Measurements from ENCODE around the gene ITGA2.
"Not testable (repeated sequence)": the region's sequence is repeated elsewhere in the genome, so short reads cannot be mapped to it uniquely, and the experiment has no call there.

Gene ITGA2

GRCh38 chr5:53095931-53096525, 106.9 kb downstream of the ITGA2 start:
- peak; percentile 15 to 41 for DNase-seq (ENCODE audit: low read depth in 1 of 2, low spot score in 1 of 2)

DNA sequence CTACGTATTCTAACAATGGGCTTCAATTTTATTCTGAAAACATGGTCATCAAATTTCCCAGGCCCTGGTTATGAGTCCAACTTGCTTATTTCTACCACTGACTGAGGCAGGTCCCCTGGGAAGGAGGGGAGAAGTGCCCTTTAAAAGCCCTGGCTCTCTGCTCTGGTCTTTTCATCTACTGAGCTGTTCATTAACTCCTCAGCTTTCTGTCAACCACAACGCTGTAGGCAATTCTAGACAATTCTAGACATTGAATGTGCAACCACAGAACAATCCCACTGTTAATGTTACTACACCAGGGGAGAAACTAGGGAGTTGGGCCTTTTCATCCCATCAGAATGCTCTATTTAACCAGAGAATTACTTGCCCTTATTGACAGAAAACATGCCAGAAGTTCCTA, 110.4 kb downstream of the ITGA2 start:
- DNase-seq (ENCODE audit: low read depth in 1 of 2, low spot score in 1 of 2): no peak

DNA sequence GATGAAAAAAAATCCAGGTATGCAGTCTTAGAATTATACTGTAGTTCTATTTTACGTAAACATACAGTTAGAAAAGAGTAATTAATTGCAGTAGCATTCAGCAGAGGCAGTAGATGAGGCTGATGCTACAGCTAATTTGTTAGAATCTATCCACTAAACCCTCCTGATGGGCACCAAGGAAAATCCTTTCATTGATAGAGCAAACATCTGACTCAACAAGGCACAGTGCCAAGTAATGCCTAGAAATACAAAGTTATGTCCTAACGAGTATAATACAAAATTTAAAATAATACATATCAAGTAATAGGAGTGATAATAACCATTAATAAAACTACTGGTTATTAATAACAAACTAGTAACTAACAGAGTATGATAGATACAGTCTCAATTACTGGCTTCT, 111.5 kb downstream of the ITGA2 start:
- DNase-seq (ENCODE audit: low read depth in 1 of 2, low spot score in 1 of 2): no peak

DNA sequence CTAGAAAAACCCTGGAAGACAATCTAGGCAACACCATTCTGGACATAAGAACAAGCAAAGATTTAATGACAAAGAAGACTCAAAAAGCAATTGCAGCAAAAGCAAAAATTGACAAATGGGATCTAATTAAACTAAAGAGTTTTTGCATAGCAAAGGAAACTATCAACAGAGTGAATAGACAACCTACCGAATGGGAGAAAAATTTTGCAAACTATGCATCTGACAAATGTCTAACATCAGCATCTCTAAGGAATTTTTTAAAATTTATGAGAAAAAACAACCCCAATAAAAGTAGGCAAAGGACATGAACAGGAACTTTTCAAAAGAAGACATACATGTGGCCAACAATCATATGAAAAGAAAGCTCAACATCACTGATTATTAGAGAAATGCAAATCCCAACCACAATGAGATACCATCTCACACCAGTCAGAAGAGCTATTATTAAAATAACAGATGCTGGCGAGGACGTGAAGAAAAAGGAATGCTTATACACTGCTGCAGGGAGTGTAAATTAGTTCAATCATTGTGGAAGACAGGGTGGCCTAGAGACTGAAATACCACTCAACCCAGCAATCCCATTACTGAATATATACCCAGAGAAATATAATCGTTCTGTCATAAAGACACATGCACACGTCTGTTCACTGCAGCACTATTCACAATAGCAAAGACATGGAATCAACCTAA, 116.6 kb downstream of the ITGA2 start:
- DNase-seq (ENCODE audit: low read depth in 1 of 2, low spot score in 1 of 2): no peak

GRCh38 chr5:53109056-53109442, 119.9 kb downstream of the ITGA2 start:
- DNase-seq (ENCODE audit: low read depth in 1 of 2, low spot score in 1 of 2): no peak

- DNase-seq (ENCODE audit: low read depth in 1 of 2, low spot score in 1 of 2): peak; percentile 80 to 86
Observed at GRCh38 chr5:53109443-53110127, 120.4 kb downstream of the ITGA2 start, which contains the start of gene MOCS2. Gene MOCS2, minus strand, starts transcription at chr5:53109757. Its CDS starts 2,583 bp downstream, at chr5:53107174.

- DNase-seq (ENCODE audit: low read depth in 1 of 2, low spot score in 1 of 2): no peak
Observed at GRCh38 chr5:53110156-53110555, 121.0 kb downstream of the ITGA2 start.

- DNase-seq (ENCODE audit: low read depth in 1 of 2, low spot score in 1 of 2): no peak
Observed at GRCh38 chr5:53111139-53111538, 122.0 kb downstream of the ITGA2 start.

GRCh38 chr5:53112307-53112706, 123.2 kb downstream of the ITGA2 start:
- not testable (repeated sequence) for DNase-seq (ENCODE audit: low read depth in 1 of 2, low spot score in 1 of 2)

DNA sequence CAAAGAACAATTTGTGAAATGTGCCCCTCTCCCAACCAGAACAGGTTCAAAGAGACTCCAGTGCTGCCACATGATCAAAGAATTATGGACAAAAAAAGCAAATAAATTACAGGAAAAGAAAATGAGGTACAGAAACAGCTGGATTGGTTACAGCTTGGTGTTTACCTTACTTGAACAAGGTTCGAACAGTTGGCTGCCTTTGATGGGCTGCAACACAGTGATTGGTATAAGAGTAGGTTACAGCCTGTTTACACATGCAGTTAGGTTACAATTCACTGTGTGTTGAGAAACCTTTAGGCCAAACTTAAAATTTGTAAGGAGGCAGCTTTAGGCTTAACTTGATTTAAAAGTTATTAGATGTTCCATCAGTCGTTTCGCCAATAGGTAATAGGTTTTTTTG, 123.8 kb downstream of the ITGA2 start:
- no peak for DNase-seq (ENCODE audit: low read depth in 1 of 2, low spot score in 1 of 2)

DNA sequence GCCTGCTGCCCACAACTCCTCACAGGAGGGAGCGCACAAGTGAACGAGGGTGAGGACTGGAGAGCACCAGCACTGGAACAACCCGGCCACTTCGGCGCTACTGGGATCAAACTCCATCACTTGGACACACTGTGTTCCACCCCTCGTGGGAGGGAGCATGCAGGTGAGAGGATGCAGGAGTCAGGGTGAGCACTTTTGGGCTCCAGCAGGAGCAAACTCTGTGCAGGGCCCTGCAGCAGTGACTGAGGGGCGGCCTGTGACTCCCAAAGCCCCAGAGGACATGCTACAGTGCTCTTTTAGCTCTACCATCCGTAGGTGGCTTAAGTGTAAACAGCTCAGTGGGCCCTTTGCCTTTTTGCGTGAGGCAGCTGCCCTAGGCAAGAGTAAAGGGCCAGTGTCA, 124.8 kb downstream of the ITGA2 start:
- no peak for DNase-seq (ENCODE audit: low read depth in 1 of 2, low spot score in 1 of 2)

GRCh38 chr5:53114988-53115387, 125.8 kb downstream of the ITGA2 start:
- DNase-seq (ENCODE audit: low read depth in 1 of 2, low spot score in 1 of 2): no peak

DNA sequence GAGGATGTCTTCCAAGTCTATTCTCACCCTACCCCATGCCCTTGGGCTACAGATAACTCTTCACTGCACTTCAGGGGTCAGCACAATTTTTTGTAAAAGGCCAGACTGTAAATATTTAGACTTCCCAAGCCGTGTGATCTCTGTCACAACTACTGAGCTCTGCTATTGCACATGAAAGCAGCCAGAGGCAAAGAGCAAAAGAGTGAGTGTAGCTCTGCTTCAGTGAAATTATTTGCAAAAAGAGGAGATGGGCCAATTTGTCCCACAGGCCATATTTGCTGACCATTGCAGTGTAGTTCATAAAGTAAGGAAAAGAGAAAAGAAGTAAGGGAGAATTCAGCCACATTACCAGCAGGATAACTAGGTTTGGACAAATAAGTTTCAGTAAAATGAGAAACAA, 127.4 kb downstream of the ITGA2 start:
- DNase-seq (ENCODE audit: low read depth in 1 of 2, low spot score in 1 of 2): no peak

GRCh38 chr5:53118879-53119278, 129.7 kb downstream of the ITGA2 start:
- DNase-seq (ENCODE audit: low read depth in 1 of 2, low spot score in 1 of 2): no peak

DNA sequence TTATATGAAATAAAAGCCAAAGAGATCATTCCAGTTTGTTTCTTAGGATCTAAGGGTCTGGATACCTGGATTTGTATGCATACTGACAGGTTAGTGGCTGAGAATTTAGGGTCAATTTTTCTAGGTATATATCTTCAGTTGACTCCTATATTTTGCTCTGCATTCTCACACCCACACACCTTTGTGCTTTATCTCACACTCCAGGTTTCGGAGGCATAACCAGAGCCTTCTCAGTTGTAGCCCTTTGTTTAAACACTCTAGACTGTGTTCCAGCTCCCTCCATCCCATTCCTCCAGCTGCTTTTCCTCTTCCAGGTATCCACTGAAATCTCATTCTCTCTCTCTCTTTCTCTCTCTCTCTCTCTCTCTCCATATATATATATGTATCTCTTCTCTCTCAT, 131.0 kb downstream of the ITGA2 start:
- no peak for DNase-seq (ENCODE audit: low read depth in 1 of 2, low spot score in 1 of 2)

- DNase-seq (ENCODE audit: low read depth in 1 of 2, low spot score in 1 of 2): no peak
Observed at GRCh38 chr5:53123702-53124101, 134.6 kb downstream of the ITGA2 start.

DNA sequence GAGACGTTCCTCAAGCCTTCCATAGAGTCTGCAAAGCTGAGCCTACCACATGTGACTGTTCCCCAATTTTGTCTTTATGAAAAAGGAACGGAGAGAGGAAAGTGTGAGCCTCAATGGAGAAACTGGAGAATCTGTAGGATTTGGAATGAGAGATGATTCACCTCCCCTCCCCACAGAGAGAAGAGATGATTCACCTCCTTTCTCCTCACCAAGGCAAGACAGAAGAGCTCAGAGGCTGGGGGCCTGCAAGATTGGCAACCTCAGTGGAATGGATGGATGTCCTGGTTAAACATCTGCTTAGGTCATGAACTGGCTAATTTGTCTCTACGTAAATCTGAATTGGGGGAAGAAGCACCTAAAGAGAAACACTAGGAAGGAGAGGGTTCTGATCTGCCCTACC, 137.4 kb downstream of the ITGA2 start:
- no peak for DNase-seq (ENCODE audit: low read depth in 1 of 2, low spot score in 1 of 2)

GRCh38 chr5:53127107-53127506, 138.0 kb downstream of the ITGA2 start:
- no peak for DNase-seq (ENCODE audit: low read depth in 1 of 2, low spot score in 1 of 2)

DNA sequence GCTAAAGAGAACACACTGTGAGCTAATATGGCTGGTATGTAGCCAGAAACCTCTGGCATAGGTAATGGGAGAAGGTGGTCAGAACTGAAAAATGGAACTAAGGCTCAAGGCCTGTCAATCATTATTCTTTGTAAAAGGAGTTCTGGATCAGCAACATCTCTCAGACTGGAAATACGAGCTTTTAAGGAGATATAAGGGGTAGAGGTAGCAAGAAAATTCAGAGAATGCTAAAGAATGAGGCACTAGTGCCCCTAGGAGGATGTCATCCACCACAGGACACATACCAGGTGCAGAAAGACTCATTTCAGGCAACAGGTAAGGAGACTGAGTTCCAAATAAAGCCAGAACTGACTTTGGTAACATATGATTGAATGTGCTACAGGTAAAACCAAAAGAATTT, 139.3 kb downstream of the ITGA2 start:
- no peak for DNase-seq (ENCODE audit: low read depth in 1 of 2, low spot score in 1 of 2)

- no peak for DNase-seq (ENCODE audit: low read depth in 1 of 2, low spot score in 1 of 2)
Observed at GRCh38 chr5:53130266-53130665, 141.1 kb downstream of the ITGA2 start.

GRCh38 chr5:53133020-53133419, 143.9 kb downstream of the ITGA2 start:
- no peak for DNase-seq (ENCODE audit: low read depth in 1 of 2, low spot score in 1 of 2)

Measured in stimulated activated CD4-positive, alpha-beta T cell treated with anti-CD3 and anti-CD28 coated beads, Interleukin-15, amount 100 ng/mL, for 1 hour (primary cell).